LNCaP clone FGC (cell line): Measurements from ENCODE around the gene APOL5.

ENCODE experiments used
- DNase-seq: peaks from one replicate; pipeline ENCODE4 v3.0.0-alpha.2; 2011; ENCODE audit warnings: low read depth
- H3K4me3 ChIP-seq: 2 replicates; pipeline ENCODE4 v1.5.1; 2011; ENCODE audit warnings: mild to moderate bottlenecking, low read depth, low read length, control low read depth
- TF ChIP-seq, protein P1 (sequence below): IDR thresholded peaks from 2 replicates; pipeline ENCODE4 v1.5.1; 2012; ENCODE audit warnings: mild to moderate bottlenecking; ENCODE audit not compliant: control insufficient read depth, insufficient read depth; ENCODE audit errors: extremely low read depth

Gene APOL5

GRCh38 chr22:35711336-35711735 lies 6.3 kb upstream of the APOL5 start:
- no peak overlapping the region for H3K4me3 ChIP-seq
- TF ChIP-seq, protein P1, sequence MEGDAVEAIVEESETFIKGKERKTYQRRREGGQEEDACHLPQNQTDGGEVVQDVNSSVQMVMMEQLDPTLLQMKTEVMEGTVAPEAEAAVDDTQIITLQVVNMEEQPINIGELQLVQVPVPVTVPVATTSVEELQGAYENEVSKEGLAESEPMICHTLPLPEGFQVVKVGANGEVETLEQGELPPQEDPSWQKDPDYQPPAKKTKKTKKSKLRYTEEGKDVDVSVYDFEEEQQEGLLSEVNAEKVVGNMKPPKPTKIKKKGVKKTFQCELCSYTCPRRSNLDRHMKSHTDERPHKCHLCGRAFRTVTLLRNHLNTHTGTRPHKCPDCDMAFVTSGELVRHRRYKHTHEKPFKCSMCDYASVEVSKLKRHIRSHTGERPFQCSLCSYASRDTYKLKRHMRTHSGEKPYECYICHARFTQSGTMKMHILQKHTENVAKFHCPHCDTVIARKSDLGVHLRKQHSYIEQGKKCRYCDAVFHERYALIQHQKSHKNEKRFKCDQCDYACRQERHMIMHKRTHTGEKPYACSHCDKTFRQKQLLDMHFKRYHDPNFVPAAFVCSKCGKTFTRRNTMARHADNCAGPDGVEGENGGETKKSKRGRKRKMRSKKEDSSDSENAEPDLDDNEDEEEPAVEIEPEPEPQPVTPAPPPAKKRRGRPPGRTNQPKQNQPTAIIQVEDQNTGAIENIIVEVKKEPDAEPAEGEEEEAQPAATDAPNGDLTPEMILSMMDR = no peak
- DNase-seq = no peak

GRCh38 chr22:35712672-35713071 lies 5.0 kb upstream of the APOL5 start:
- no peak for DNase-seq
- H3K4me3 ChIP-seq = no peak overlapping the region
- TF ChIP-seq, protein P1 = no peak

GRCh38 chr22:35719212-35719875 lies 1.7 kb downstream of the APOL5 start:
- H3K4me3 ChIP-seq = no peak overlapping the region
- no peak for DNase-seq
- TF ChIP-seq, protein P1 = no peak

DNA sequence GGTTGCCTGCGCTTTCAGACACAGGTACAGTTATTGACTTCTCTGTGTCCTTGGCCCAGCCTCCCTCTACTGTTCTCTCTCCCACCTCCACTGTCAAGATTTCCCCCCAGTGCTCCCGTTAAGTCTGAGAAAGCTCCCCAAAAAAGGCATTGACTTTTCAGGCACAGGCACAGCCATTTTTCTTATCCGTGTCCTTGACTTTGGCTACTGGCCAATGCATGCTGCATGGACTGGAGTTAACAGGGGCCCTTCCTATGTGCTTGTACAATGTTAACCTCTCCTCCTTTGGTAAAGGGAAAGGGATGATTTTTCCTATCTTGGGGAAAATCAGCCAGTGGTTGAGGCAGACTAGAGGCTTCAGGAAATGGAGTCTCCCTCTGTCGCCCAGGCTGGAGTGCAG lies 4.3 kb downstream of the APOL5 start:
- no peak overlapping the region for H3K4me3 ChIP-seq
- TF ChIP-seq, protein P1 = no peak
- DNase-seq = no peak

DNA sequence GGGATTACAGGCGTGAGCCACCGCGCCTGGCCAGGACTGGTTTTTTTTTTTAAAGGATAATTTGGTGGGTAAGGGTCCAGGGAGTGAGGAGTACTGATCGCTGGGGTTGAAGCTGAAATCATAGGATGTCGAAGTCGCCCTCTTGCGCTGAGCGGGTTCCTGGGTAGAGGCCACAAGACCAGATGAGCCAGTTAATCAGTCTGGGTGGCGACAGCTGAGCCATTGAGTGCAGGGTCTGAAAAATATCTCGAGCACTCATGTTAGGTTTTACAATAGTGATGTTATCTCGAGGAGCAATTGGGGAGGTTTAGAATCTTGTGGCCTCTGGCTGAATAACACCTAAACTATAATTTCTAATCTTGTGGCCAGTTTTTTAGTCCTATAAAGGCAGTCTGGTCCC lies 7.8 kb downstream of the APOL5 start:
- DNase-seq = no peak
- TF ChIP-seq, protein P1 = no peak

DNA sequence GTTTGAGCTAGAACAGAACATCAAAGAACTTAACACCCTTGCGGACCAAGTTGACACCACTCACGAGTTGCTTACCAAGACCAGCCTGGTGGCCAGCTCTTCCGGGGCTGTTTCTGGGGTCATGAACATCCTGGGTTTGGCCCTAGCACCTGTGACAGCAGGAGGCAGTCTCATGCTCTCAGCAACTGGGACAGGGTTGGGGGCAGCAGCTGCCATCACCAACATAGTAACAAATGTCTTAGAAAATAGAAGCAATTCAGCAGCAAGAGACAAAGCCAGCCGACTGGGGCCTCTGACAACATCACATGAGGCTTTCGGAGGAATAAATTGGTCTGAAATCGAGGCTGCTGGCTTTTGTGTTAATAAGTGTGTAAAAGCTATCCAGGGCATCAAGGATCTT lies 8.7 kb downstream of the APOL5 start:
- no peak overlapping the region for H3K4me3 ChIP-seq
- TF ChIP-seq, protein P1 = no peak
- DNase-seq = no peak

More for the DNA sequence above, 7.8 kb downstream of the APOL5 start:
- H3K4me3 ChIP-seq = no peak overlapping the region

- TF ChIP-seq, protein P1 = no peak
- no peak for DNase-seq
- H3K4me3 ChIP-seq = no peak overlapping the region
Measured at GRCh38 chr22:35726933-35727332, 9.3 kb downstream of the APOL5 start.
